ENCODE data around the gene UPF1.
"Not testable (repeated sequence)": the region's sequence is repeated elsewhere in the genome, so short reads cannot be mapped to it uniquely, and the experiment has no call there.

UPF1 gene

GRCh38 chr19:18816645-18817044, 15.1 kb upstream of the UPF1 start:
- not testable (repeated sequence) for ATAC-seq

GRCh38 chr19:18817574-18817973, 14.2 kb upstream of the UPF1 start:
- no peak for TF ChIP-seq CREB5 (CRISPR knock-in tag; IDR thresholded peaks at IDR 0.05; ENCODE audit: low read depth)
- no peak for TF ChIP-seq POU6F1 (CRISPR knock-in tag; IDR thresholded peaks at IDR 0.05; ENCODE audit: borderline replicate concordance, low read depth)
- no peak for TF ChIP-seq ZNF565 (CRISPR knock-in tag; conservative IDR thresholded peaks at IDR 0.05; ENCODE audit: low read depth)
- no peak for ATAC-seq

DNA sequence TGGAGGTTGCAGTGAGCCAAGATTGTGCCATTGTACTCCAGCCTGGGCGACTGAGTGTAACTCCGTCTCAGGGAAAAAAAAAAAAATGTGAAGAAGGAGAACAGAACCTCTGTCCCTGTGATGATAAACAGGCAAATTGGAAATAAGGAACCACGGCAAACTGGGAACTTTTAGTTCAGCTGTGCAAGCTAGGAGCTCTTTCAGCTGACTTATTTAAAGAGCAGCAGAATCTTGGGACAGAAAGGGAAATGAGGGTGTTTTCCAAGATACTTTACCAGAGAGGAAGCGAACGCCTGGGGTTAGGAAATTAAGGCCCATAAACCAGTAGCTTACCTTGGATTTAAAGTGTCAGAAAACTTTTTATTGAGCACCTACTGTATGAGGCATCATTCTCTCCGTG, 3.0 kb upstream of the UPF1 start:
- TF ChIP-seq ZFP30 (CRISPR knock-in tag; IDR thresholded peaks at IDR 0.05) (no peak), SNAI2 (CRISPR knock-in tag; IDR thresholded peaks at IDR 0.05) (no peak), ZNF70 (CRISPR knock-in tag; IDR thresholded peaks at IDR 0.05) (no peak), ESRRG (CRISPR knock-in tag; IDR thresholded peaks at IDR 0.05) (no peak), ARNTL (CRISPR knock-in tag; IDR thresholded peaks at IDR 0.05; ENCODE audit: borderline replicate concordance, low read depth) (no peak), ZFP3 (CRISPR knock-in tag; IDR thresholded peaks at IDR 0.05) (no peak), TOX (CRISPR knock-in tag; IDR thresholded peaks at IDR 0.05; ENCODE audit: borderline replicate concordance) (no peak), TSHZ2 (CRISPR knock-in tag; IDR thresholded peaks at IDR 0.05) (no peak), PATZ1 (CRISPR knock-in tag; IDR thresholded peaks at IDR 0.05; ENCODE audit: borderline replicate concordance) (no peak), ZNF565 (CRISPR knock-in tag; conservative IDR thresholded peaks at IDR 0.05; ENCODE audit: low read depth) (no peak)
- no peak for ATAC-seq

- ATAC-seq, result no peak
- no peak for TF ChIP-seq TSHZ2 (CRISPR knock-in tag; IDR thresholded peaks at IDR 0.05)
- no peak for TF ChIP-seq ZNF70 (CRISPR knock-in tag; IDR thresholded peaks at IDR 0.05)
- TF ChIP-seq BACH2 (CRISPR knock-in tag; IDR thresholded peaks at IDR 0.05; ENCODE audit: borderline replicate concordance), result no peak
- no peak for TF ChIP-seq TCF4 (CRISPR knock-in tag; IDR thresholded peaks at IDR 0.05; ENCODE audit: borderline replicate concordance)
- TF ChIP-seq ISL1 (CRISPR knock-in tag; IDR thresholded peaks at IDR 0.05), result no peak
- no peak for TF ChIP-seq PATZ1 (CRISPR knock-in tag; IDR thresholded peaks at IDR 0.05; ENCODE audit: borderline replicate concordance)
- TF ChIP-seq ARNTL (CRISPR knock-in tag; IDR thresholded peaks at IDR 0.05; ENCODE audit: borderline replicate concordance, low read depth), result no peak
- no peak for TF ChIP-seq ZC3H10 (CRISPR knock-in tag; IDR thresholded peaks at IDR 0.05)
These were observed 1.3 kb upstream of the UPF1 start for GRCh38 chr19:18830488-18830887.

All from SK-N-SH treated with all-trans-retinoic acid at 6 μM for 48 hours (cell line).